Neural cell (in vitro differentiated cells): ENCODE data around the gene DLGAP4.

ENCODE experiments used
- CTCF ChIP-seq: fragments of 450-650 bp; IDR thresholded peaks from 2 replicates; pipeline ENCODE4 v1.5.1; 2014; ENCODE audit warnings: antibody characterized with exemption, mild to moderate bottlenecking, moderate library complexity; ENCODE audit not compliant: poor library complexity, severe bottlenecking
- EP300 ChIP-seq: fragments of 450-650 bp; conservative IDR thresholded peaks from 2 replicates; pipeline ENCODE4 v1.6.1; 2014; ENCODE audit warnings: antibody characterized with exemption, mild to moderate bottlenecking, moderate library complexity; ENCODE audit not compliant: poor library complexity, severe bottlenecking
- EZH2 ChIP-seq: fragments of 200-600, 300-800 bp; shearing (Covaris generic), sonication (generic); IDR thresholded peaks from 2 replicates; pipeline ENCODE4 v1.6.1; 2014; ENCODE audit warnings: antibody characterized with exemption, low read length, borderline replicate concordance, mild to moderate bottlenecking; ENCODE audit not compliant: insufficient read depth, poor library complexity, severe bottlenecking
- MXI1 ChIP-seq: fragments of 450-650 bp; conservative IDR thresholded peaks from 2 replicates; pipeline ENCODE4 v1.6.1; 2014; ENCODE audit warnings: antibody characterized with exemption, mild to moderate bottlenecking; ENCODE audit not compliant: poor library complexity, severe bottlenecking
- POLR2AphosphoS5 ChIP-seq: IDR thresholded peaks from 2 replicates; pipeline ENCODE4 v1.6.1; 2012
- RAD21 ChIP-seq: fragments of 450-650 bp; conservative IDR thresholded peaks from 2 replicates; pipeline ENCODE4 v1.6.1; 2014; ENCODE audit warnings: antibody characterized with exemption, mild to moderate bottlenecking, moderate library complexity
- REST ChIP-seq: IDR thresholded peaks from 2 replicates; pipeline ENCODE4 v1.6.1; 2012; ENCODE audit warnings: borderline replicate concordance
- TAF1 ChIP-seq: IDR thresholded peaks from 2 replicates; pipeline ENCODE4 v1.6.1; 2012; ENCODE audit warnings: low read depth

GRCh38 chr20:36384022-36384619 is 78.0 kb downstream of the DLGAP4 start:
- TF ChIP-seq CTCF = no peak
- TF ChIP-seq EP300 = no peak
- TF ChIP-seq EZH2 = no peak
- TF ChIP-seq RAD21 = no peak
- TF ChIP-seq REST = peak; percentile 90
- TF ChIP-seq MXI1 = no peak
- no peak for TF ChIP-seq POLR2AphosphoS5
- no peak for TF ChIP-seq TAF1
